ENCODE measurements around the gene IDNK. TPM values are rescaled to one million over a fixed set of nuclear protein-coding genes. Genes with fewer than 3 reads are reported as not detected.

The IDNK gene
- total and polyA plus RNA-seq, 9 donors: 1.5 to 9.0 (median 5.5) TPM

GRCh38 chr9:83680233-83680632, 57.3 kb downstream of the IDNK start:
- H3K27ac ChIP-seq: no peak overlapping the region
- TF ChIP-seq EP300 (IDR thresholded peaks at IDR 0.05) (no peak), CTCF (IDR thresholded peaks at IDR 0.05) (no peak), POLR2A (IDR thresholded peaks at IDR 0.05) (no peak)
- H3K27me3 ChIP-seq: no peaks in the 10 kb centered on the region
- H3K9me3 ChIP-seq: no peaks in the 10 kb centered on the region
- no peak for DNase-seq
- no peaks in the 10 kb centered on the region for H3K36me3 ChIP-seq
- no peak overlapping the region for H3K4me3 ChIP-seq
- 95 to 100% (median 99%) methylated on average over 1 of the region's 1 CpG for WGBS, 3 donors
- H3K4me1 ChIP-seq (ENCODE audit: insufficient read depth): no peaks in the 10 kb centered on the region
- intact Hi-C loops (cut with DNase I): no loop called here

DNA sequence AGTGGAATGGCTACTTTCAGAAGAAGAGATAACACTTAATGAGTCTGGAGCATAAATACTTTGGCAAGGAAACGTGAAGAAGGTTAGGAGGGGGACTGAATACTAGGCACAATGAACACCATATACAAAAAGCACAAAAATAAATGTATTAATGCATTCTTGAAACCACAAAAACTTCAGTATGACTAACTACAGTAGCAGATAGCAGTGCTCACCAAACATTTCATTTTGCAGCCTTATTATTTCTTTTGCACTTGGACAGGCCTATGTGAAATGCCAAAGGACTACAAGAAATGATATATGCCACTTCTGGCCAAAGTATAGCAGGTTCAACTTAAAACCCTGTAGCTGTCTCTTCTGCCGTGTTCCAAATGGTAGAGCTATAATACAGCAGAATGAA, 58.5 kb downstream of the IDNK start:
- H3K4me1 ChIP-seq (ENCODE audit: insufficient read depth): no peaks in the 10 kb centered on the region
- WGBS, 3 donors: 75 to 78% (median 78%) methylated on average over 2 of the region's 2 CpGs
- TF ChIP-seq CTCF (IDR thresholded peaks at IDR 0.05) (no peak), POLR2A (IDR thresholded peaks at IDR 0.05) (no peak), EP300 (IDR thresholded peaks at IDR 0.05) (no peak)
- intact Hi-C loops (cut with DNase I): no loop called here
- no peak overlapping the region for H3K4me3 ChIP-seq
- DNase-seq: no peak
- H3K27me3 ChIP-seq: no peaks in the 10 kb centered on the region
- H3K27ac ChIP-seq: no peak overlapping the region
- H3K36me3 ChIP-seq: no peaks in the 10 kb centered on the region
- no peaks in the 10 kb centered on the region for H3K9me3 ChIP-seq

DNA sequence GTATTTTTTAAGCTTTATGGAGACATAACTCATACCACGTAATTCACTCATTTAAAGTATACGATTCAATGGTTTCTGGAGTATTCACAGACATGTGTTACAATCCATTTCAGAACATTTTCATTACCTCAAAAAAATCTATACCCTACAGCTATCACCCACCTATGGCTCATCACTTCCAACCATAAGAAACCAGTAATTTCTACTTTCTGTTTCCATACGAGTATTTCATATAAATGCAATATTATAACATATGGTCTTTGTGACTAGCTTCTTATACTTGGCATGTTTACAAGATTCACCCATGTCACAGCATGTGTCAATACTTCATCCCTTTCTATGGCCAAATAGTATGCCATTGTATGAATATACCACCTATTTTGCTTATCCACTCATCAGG, 66.0 kb downstream of the IDNK start:
- intact Hi-C loops (cut with DNase I): no loop called here
- H3K9me3 ChIP-seq: no peaks in the 10 kb centered on the region
- H3K36me3 ChIP-seq: no peaks in the 10 kb centered on the region
- WGBS, 3 donors: 88 to 89% (median 89%) methylated on average over 3 of the region's 3 CpGs
- no peak for DNase-seq
- no peak overlapping the region for H3K27ac ChIP-seq
- TF ChIP-seq EP300 (IDR thresholded peaks at IDR 0.05) (no peak), CTCF (IDR thresholded peaks at IDR 0.05) (no peak), POLR2A (IDR thresholded peaks at IDR 0.05) (no peak)
- H3K27me3 ChIP-seq: no peaks in the 10 kb centered on the region
- no peaks in the 10 kb centered on the region for H3K4me1 ChIP-seq (ENCODE audit: insufficient read depth)
- H3K4me3 ChIP-seq: no peak overlapping the region

- intact Hi-C loops (cut with DNase I): no loop called here
- no peak for DNase-seq
- H3K4me3 ChIP-seq: no peak overlapping the region
- H3K27ac ChIP-seq: no peak overlapping the region
- no peaks in the 10 kb centered on the region for H3K36me3 ChIP-seq
- no peaks in the 10 kb centered on the region for H3K9me3 ChIP-seq
- H3K27me3 ChIP-seq: no peaks in the 10 kb centered on the region
- WGBS, 3 donors: 76 to 88% (median 82%) methylated on average over 3 of the region's 3 CpGs
- H3K4me1 ChIP-seq (ENCODE audit: insufficient read depth): no peaks in the 10 kb centered on the region
- no peak for TF ChIP-seq EP300 (IDR thresholded peaks at IDR 0.05)
- TF ChIP-seq POLR2A (IDR thresholded peaks at IDR 0.05): no peak
- TF ChIP-seq CTCF (IDR thresholded peaks at IDR 0.05): no peak
These were observed 68.5 kb downstream of the IDNK start for GRCh38 chr9:83691492-83691891.

Small RNA genes lying within 50 kb of the gene (small RNA-seq; reads per million reads assigned to genes)
- not detected for gene RNU4-15P

Other genes starting within 250 kb of the IDNK start
- 1 to 10 TPM in 6 of 7 donors, under 1 TPM in 1; 0.83 to 9.1 (median 4.7) TPM for gene FRMD3, start 84.7 kb upstream of the IDNK start, total RNA-seq
- 1 to 10 TPM; 1.8 to 4.2 TPM for gene FRMD3, start 84.7 kb upstream of the IDNK start, polyA plus RNA-seq
- gene UBQLN1, start 84.8 kb downstream of the IDNK start, total RNA-seq: 100 to 1,000 TPM in 1 of 7 donors, 10 to 100 TPM in 6; 71.7 to 105 (median 82.3) TPM
- gene UBQLN1, start 84.8 kb downstream of the IDNK start, polyA plus RNA-seq: 10 to 100 TPM; 28.2 to 82.9 TPM
- gene GKAP1, start 194.6 kb downstream of the IDNK start, total RNA-seq: 10 to 100 TPM; 12.1 to 23.6 (median 14.0) TPM
- gene GKAP1, start 194.6 kb downstream of the IDNK start, polyA plus RNA-seq: 10 to 100 TPM; 11.9 to 13.7 TPM

Data from ovary (tissue), 9 donors.